HFF-Myc (cell line): ENCODE results near the gene IGFL3.
"Not testable (repeated sequence)": the region's sequence is repeated elsewhere in the genome, so short reads cannot be mapped to it uniquely, and the experiment has no call there.

Experiments
- DNase-seq: peaks from one replicate; pipeline ENCODE4 v3.0.0-alpha.2; 2011; ENCODE audit warnings: low read depth; ENCODE audit errors: extremely low read depth
- H3K4me3 ChIP-seq: replicated peaks from 2 replicates; pipeline ENCODE4 v1.5.1; 2011; ENCODE audit warnings: low read depth, mild to moderate bottlenecking, control low read depth, low read length
- TF ChIP-seq, protein P1 (sequence below): IDR thresholded peaks from 2 replicates; pipeline ENCODE4 v1.5.1; 2012; ENCODE audit warnings: mild to moderate bottlenecking, low read depth, low read length, control low read depth; ENCODE audit errors: missing control alignments

IGFL3 gene

GRCh38 chr19:46124638-46125115 is at the start of gene IGFL3:
IGFL3 (minus strand) TSS chr19:46124688; CDS start chr19:46124649, 39 bp downstream.
- DNase-seq: no peak
- TF ChIP-seq, protein P1, sequence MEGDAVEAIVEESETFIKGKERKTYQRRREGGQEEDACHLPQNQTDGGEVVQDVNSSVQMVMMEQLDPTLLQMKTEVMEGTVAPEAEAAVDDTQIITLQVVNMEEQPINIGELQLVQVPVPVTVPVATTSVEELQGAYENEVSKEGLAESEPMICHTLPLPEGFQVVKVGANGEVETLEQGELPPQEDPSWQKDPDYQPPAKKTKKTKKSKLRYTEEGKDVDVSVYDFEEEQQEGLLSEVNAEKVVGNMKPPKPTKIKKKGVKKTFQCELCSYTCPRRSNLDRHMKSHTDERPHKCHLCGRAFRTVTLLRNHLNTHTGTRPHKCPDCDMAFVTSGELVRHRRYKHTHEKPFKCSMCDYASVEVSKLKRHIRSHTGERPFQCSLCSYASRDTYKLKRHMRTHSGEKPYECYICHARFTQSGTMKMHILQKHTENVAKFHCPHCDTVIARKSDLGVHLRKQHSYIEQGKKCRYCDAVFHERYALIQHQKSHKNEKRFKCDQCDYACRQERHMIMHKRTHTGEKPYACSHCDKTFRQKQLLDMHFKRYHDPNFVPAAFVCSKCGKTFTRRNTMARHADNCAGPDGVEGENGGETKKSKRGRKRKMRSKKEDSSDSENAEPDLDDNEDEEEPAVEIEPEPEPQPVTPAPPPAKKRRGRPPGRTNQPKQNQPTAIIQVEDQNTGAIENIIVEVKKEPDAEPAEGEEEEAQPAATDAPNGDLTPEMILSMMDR: no peak
- H3K4me3 ChIP-seq: no peak within 1 kb of the TSS

- TF ChIP-seq, protein P1: no peak
- no peak overlapping the region for H3K4me3 ChIP-seq
- no peak for DNase-seq
These were observed 49.5 kb upstream of the IGFL3 start for GRCh38 chr19:46173886-46174480.

DNA sequence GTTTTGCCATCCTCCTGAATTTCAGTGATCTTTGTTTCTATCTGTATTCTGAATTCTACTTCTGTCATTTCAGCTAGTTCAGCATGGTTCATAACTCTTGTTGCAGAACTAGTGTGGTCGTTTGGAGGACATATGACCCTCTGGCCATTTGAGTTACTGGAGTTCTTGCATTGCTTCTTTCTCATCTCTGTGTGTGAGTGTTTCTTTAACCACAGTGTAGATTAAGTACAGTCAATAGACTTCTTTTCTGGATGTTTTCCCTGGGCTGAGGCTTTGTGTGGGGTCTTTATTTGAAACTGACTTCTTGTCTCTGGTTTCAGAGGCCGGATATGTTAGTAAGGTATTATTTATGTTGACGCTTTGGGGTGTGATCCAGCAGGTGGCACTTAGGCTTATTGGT is 38.2 kb upstream of the IGFL3 start:
- H3K4me3 ChIP-seq: no peak overlapping the region
- TF ChIP-seq, protein P1: no peak
- no peak for DNase-seq

GRCh38 chr19:46161642-46162257 is 37.3 kb upstream of the IGFL3 start:
- not testable (repeated sequence) for H3K4me3 ChIP-seq, DNase-seq

DNA sequence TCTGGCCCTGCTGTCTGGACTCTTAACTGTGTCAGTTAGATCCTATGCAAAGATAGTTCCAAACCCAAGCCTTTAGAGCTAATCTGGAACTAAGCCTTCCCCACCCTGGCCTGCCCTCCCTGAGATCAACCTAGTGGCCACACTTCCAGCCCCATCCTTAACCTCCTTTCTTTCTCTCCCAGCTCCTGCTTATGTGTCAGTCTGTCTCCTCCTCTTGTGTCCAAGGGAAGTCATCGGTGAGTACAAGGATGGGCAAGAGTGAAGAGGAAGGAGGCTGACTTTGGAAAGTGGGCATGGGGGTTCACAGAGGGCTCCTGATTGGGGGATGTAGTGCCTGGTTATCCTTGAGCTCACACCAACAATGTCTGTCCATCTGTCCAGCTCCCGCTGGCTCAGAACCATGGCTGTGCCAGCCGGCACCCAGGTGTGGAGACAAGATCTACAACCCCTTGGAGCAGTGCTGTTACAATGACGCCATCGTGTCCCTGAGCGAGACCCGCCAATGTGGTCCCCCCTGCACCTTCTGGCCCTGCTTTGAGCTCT is 35.8 kb upstream of the IGFL3 start:
- DNase-seq: no peak
- H3K4me3 ChIP-seq: no peak overlapping the region
- TF ChIP-seq, protein P1: no peak

DNA sequence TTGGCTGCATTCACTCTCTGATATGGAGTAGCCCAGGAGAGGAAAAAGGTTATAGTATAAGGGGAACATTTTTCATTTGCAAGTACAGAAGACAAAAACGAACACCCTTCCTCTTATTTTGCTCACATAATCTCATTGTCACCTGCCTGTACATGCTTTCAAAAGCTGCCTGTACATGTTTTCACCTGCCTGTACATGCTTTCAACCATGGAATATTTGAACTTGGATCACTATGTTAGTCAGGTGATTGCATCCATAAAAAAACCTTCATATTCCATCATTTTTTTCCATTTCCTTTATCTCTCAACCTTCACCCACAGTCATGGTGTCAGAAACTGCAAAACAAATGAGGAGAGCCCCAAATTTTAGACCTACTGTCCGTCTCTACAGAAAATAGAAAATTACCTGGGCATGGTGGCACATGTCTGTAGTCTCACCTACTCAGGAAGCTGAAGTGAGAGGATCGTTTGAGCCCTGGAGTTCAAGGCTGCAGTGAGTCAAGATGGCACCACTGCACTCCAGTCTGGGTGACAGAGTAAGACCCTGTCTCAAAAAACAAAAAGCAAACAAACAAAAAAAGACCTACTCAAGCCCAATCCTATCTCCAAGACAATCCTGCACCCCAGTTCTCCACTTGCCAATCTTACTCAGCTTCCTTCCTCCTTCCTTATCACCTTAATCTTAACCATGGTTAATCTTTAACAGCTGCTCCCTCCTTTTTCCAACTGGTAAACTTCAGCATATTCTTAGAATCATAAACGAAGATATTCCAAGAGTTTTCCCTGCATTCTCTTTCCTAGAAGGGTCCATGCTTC is 35.1 kb upstream of the IGFL3 start:
- TF ChIP-seq, protein P1: no peak
- no peak overlapping the region for H3K4me3 ChIP-seq
- no peak for DNase-seq

DNA sequence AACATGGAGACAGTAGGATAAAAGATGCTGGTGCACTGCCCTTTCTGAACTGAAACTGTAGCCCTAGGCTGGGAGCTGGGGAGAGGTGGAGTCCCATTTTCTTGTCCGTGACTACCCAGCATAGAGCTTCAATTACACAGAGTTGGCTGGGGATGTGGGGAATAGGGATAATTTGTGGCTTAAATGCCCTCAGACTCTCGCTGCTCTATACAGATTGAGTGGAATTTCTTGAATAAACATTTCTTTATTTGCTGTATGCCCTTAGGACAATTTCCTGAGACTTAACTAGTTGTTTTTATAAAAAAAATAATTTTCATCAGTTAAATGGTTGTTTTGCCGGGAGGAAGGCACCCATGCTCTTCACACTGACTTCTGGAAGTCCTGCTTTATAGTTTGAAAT is 30.7 kb upstream of the IGFL3 start:
- H3K4me3 ChIP-seq: no peak overlapping the region
- DNase-seq: no peak
- TF ChIP-seq, protein P1: no peak
